Caco-2 (cell line): ENCODE results near the gene FABP3. TPM values are rescaled to one million over a fixed set of nuclear protein-coding genes. Genes with fewer than 3 reads are reported as not detected.
A peak's percentile ranks its signal among the peaks of the same experiment; 100 is the strongest.

Source experiments
- BruUV-seq: library from RNA; stranded (reverse); fragments of 400-500 nt; replicated peaks from 2 replicates; lab custom pipeline; 2021; lab: Mats Ljungman, UMichigan
- CTCF ChIA-PET: fragments of 300-600 bp; sonication (Branson Sonifier 250); formaldehyde crosslinking; loops from one replicate; lab custom pipeline; 2022; ENCODE audit warnings: antibody characterized with exemption; lab: Charles Lee
- POLR2A ChIA-PET: fragments of 300-600 bp; sonication (Branson Sonifier 250); formaldehyde crosslinking; loops from one replicate; lab custom pipeline; 2022; ENCODE audit warnings: antibody characterized with exemption; lab: Charles Lee
- DNase-seq, 2 experiments: peaks; one replicate each; pipeline versions ENCODE4 v3.0.0 to v3.0.0-alpha.2; 2020 to 2022
- H3K27me3 ChIP-seq: replicated peaks from 2 replicates; pipeline ENCODE4 v1.6.0; 2011; ENCODE audit warnings: low read length; ENCODE audit not compliant: control insufficient read depth, insufficient read depth
- H3K36me3 ChIP-seq: 2 replicates; pipeline ENCODE4 v1.5.1; 2011; ENCODE audit warnings: low read length; ENCODE audit not compliant: control insufficient read depth, insufficient read depth
- H3K4me1 ChIP-seq: fragments of 250-450 bp; sonication (Bioruptor Pico); 2 replicates; pipeline ENCODE4 v1.5.1; 2020; ENCODE audit warnings: mild to moderate bottlenecking
- H3K4me3 ChIP-seq: 2 replicates; pipeline ENCODE4 v1.5.1; 2011; ENCODE audit warnings: low read depth, mild to moderate bottlenecking, control low read depth, low read length
- H3K9me3 ChIP-seq: fragments of 250-450 bp; sonication (Bioruptor Pico); 2 replicates; pipeline ENCODE4 v1.5.1; 2020; ENCODE audit warnings: mild to moderate bottlenecking, moderate library complexity
- H3K27ac Mint-ChIP-seq: one replicate; pipeline ENCODE4 v1.8.0; 2022; ENCODE audit warnings: mixed read lengths; ENCODE audit not compliant: unreplicated experiment
- H3K27me3 Mint-ChIP-seq: one replicate; pipeline ENCODE4 v1.8.0; 2022; ENCODE audit warnings: mixed read lengths; ENCODE audit not compliant: insufficient read depth, unreplicated experiment
- H3K36me3 Mint-ChIP-seq: one replicate; pipeline ENCODE4 v1.8.0; 2022; ENCODE audit warnings: mild to moderate bottlenecking, mixed read lengths; ENCODE audit not compliant: insufficient read depth, unreplicated experiment
- H3K4me1 Mint-ChIP-seq: one replicate; pipeline ENCODE4 v1.8.0; 2022; ENCODE audit warnings: low read depth, mixed read lengths; ENCODE audit not compliant: unreplicated experiment
- H3K4me3 Mint-ChIP-seq: one replicate; pipeline ENCODE4 v1.8.0; 2022; ENCODE audit warnings: mild to moderate bottlenecking, moderate library complexity, mixed read lengths; ENCODE audit not compliant: unreplicated experiment
- H3K9me3 Mint-ChIP-seq: one replicate; pipeline ENCODE4 v1.8.0; 2022; ENCODE audit warnings: mixed read lengths; ENCODE audit not compliant: unreplicated experiment
- CTCF ChIP-seq, 2 experiments: fragments of 200-600 bp in 1 of 2; IDR thresholded peaks; 1 replicate in 1 of 2; 2 replicates in 1 of 2; pipeline versions ENCODE4 v1.5.1 to v1.8.0; 2011 to 2022; ENCODE audit warnings: antibody characterized with exemption in 1 of 2, control low read depth in 1 of 2, inconsistent platforms in 1 of 2, low read depth in 1 of 2, low read length in 1 of 2, mild to moderate bottlenecking in 1 of 2, moderate library complexity in 1 of 2; ENCODE audit not compliant: insufficient read depth in 1 of 2, severe bottlenecking in 1 of 2, unreplicated experiment in 1 of 2
- intact Hi-C: fragments of 100-400 bp; cut with micrococcal nuclease; formaldehyde crosslinking; loops from one replicate; pipeline ENCODE4 v1.10.0; 2022; ENCODE audit not compliant: unreplicated experiment
- total RNA-seq: library from RNA; stranded (reverse); gene quantifications from 2 replicates; pipeline ENCODE4 v1.2.3, GENCODE V29; 2022

Gene FABP3
- total RNA-seq, 1 experiment from 2014 or later: 12.1 TPM

GRCh38 chr1:31397360-31398095, 24.7 kb upstream of the FABP3 start:
- intact Hi-C loops: no loop called here
- H3K27me3 Mint-ChIP-seq: no peaks in the 10 kb centered on the region
- H3K27ac Mint-ChIP-seq: no peak overlapping the region
- no peaks in the 10 kb centered on the region for H3K9me3 ChIP-seq
- H3K4me3 ChIP-seq: no peak overlapping the region
- H3K9me3 Mint-ChIP-seq: no peaks in the 10 kb centered on the region
- H3K27me3 ChIP-seq: no peaks in the 10 kb centered on the region
- H3K4me3 Mint-ChIP-seq: no peak overlapping the region
- H3K4me1 ChIP-seq: peaks cover 10% of the 10 kb centered on the region; the same call in 1 of the 2 replicates
- BruUV-seq: no TSS peak
- H3K4me1 Mint-ChIP-seq: peaks cover 10% of the 10 kb centered on the region
- ChIA-PET POLR2A (no interaction called here), CTCF (interaction anchor here (2.0 kb wide), 1 partner anchor 25 kb away, joined by 8 read pairs; no protein-coding TSS in a partner anchor)
- H3K36me3 Mint-ChIP-seq: no peaks in the 10 kb centered on the region
- no peak for TF ChIP-seq CTCF (IDR thresholded peaks at IDR 0.05; ENCODE audit: insufficient read depth in 1 of 2, low read depth in 1 of 2, low read length in 1 of 2, severe bottlenecking in 1 of 2, unreplicated experiment in 1 of 2)
- DNase-seq: no peak
- no peaks in the 10 kb centered on the region for H3K36me3 ChIP-seq

GRCh38 chr1:31396633-31397351, 23.9 kb upstream of the FABP3 start:
- DNase-seq: no peak
- CTCF ChIA-PET: interaction anchor here (0.6 to 2.0 kb wide), 2 partner anchors 25 to 152 kb away, joined by 4 to 8 read pairs; no protein-coding TSS in a partner anchor
- Histone ChIP-seq H3K36me3 (no peaks in the 10 kb centered on the region), H3K9me3 (no peaks in the 10 kb centered on the region), H3K27me3 (no peaks in the 10 kb centered on the region), H3K4me1 (peaks cover 14% of the 10 kb centered on the region; the same call in 1 of the 2 replicates), H3K4me3 (no peak overlapping the region)
- POLR2A ChIA-PET: no interaction called here
- no peaks in the 10 kb centered on the region for H3K27me3 Mint-ChIP-seq
- H3K4me1 Mint-ChIP-seq: peaks cover 14% of the 10 kb centered on the region
- no peak overlapping the region for H3K4me3 Mint-ChIP-seq
- no TSS peak for BruUV-seq
- intact Hi-C loops: no loop called here
- H3K27ac Mint-ChIP-seq: no peak overlapping the region
- TF ChIP-seq CTCF (IDR thresholded peaks at IDR 0.05; ENCODE audit: insufficient read depth in 1 of 2, low read depth in 1 of 2, low read length in 1 of 2, severe bottlenecking in 1 of 2, unreplicated experiment in 1 of 2): peak in 1 of 2 experiments; percentile 11
- H3K9me3 Mint-ChIP-seq: no peaks in the 10 kb centered on the region
- no peaks in the 10 kb centered on the region for H3K36me3 Mint-ChIP-seq

GRCh38 chr1:31394584-31395193, 21.8 kb upstream of the FABP3 start:
- no peaks in the 10 kb centered on the region for H3K36me3 ChIP-seq
- BruUV-seq: no TSS peak
- no peaks in the 10 kb centered on the region for H3K27me3 ChIP-seq
- Mint-ChIP-seq H3K36me3 (peaks cover 9% of the 10 kb centered on the region), H3K9me3 (no peaks in the 10 kb centered on the region), H3K27me3 (no peaks in the 10 kb centered on the region), H3K27ac (no peak overlapping the region), H3K4me1 (peaks cover 14% of the 10 kb centered on the region), H3K4me3 (peak overlapping the region; percentile 63)
- no peak overlapping the region for H3K4me3 ChIP-seq
- CTCF ChIA-PET: interaction anchor here (0.6 to 1.3 kb wide), 5 partner anchors 10 to 154 kb away, joined by 7 to 14 read pairs (median 8); partner anchors contain the start of gene FABP3
- intact Hi-C loops: loop anchor here (1.0 kb wide), 1 partner anchor 28 kb away; no protein-coding TSS in a partner anchor
- no peaks in the 10 kb centered on the region for H3K9me3 ChIP-seq
- peak; percentile 71 to 78 for DNase-seq
- H3K4me1 ChIP-seq: peaks cover 32% of the 10 kb centered on the region
- POLR2A ChIA-PET: interaction anchor here (0.6 to 1.0 kb wide), 3 partner anchors 21 to 154 kb away, joined by 3 to 4 read pairs (median 3); partner anchors contain the start of genes FABP3, SNRNP40 and ZCCHC17
- peak; percentile 32 to 58 for TF ChIP-seq CTCF (IDR thresholded peaks at IDR 0.05; ENCODE audit: insufficient read depth in 1 of 2, low read depth in 1 of 2, low read length in 1 of 2, severe bottlenecking in 1 of 2, unreplicated experiment in 1 of 2)
